T-cell (primary cell): Measurements from ENCODE around the gene SKIC3. TPM values are rescaled to one million over a fixed set of nuclear protein-coding genes. Genes with fewer than 3 reads are reported as not detected.

Experiments
- ATAC-seq, 4 experiments: fragments of 200-7000 bp in 3 of 4; fragments of 150-1000 bp in 1 of 4; cut with Tn5 transposase; replicated peaks in 1 of 4; 1 replicate in 3 of 4; 2 replicates in 1 of 4; pipeline ENCODE4 v1.10.0; 2021; ENCODE audit warnings: moderate library complexity in 3 of 4, mild to moderate bottlenecking in 2 of 4, moderate number of reproducible peaks in 1 of 4
- CTCF ChIA-PET, 2 donors: fragments of 300-600 bp; sonication (Branson Sonifier 250); formaldehyde crosslinking; loops; one replicate each; lab custom pipeline; 2022; ENCODE audit warnings: antibody characterized with exemption in 2 of 2; lab: Charles Lee
- POLR2A ChIA-PET, 2 donors: fragments of 300-600 bp; sonication (Branson Sonifier 250); formaldehyde crosslinking; loops; one replicate each; lab custom pipeline; 2022; ENCODE audit warnings: antibody characterized with exemption in 2 of 2; lab: Charles Lee
- DNase-seq, 35 experiments: peaks; one replicate each; pipeline versions ENCODE4 v3.0.0 to v3.0.0-alpha.2; 2013 to 2023
- H3K27ac ChIP-seq: one replicate; pipeline ENCODE4 v1.5.1; 2013; ENCODE audit warnings: low read length
- H3K27me3 ChIP-seq, 2 experiments: replicated peaks in 1 of 2; 1 replicate in 1 of 2; 2 replicates in 1 of 2; pipeline versions ENCODE4 v1.6.1 to v1.7.0; 2013; ENCODE audit warnings: low read length in 1 of 2, mixed read lengths in 1 of 2; ENCODE audit not compliant: control insufficient read depth in 2 of 2, insufficient read depth in 2 of 2; ENCODE audit errors: extremely low read depth in 1 of 2
- H3K36me3 ChIP-seq, 2 donors: 1 replicate in 1 of 2; 2 replicates in 1 of 2; pipeline versions ENCODE4 v1.6.1 to v1.7.0; 2013; ENCODE audit warnings: low read length in 1 of 2; ENCODE audit not compliant: control insufficient read depth in 2 of 2, insufficient read depth in 1 of 2; ENCODE audit errors: extremely low read depth in 1 of 2
- H3K4me1 ChIP-seq, 2 experiments: 1 replicate in 1 of 2; 2 replicates in 1 of 2; pipeline versions ENCODE4 v1.6.1 to v1.7.0; 2013; ENCODE audit warnings: low read length in 2 of 2, mixed read lengths in 1 of 2; ENCODE audit not compliant: insufficient read depth in 2 of 2, control insufficient read depth in 1 of 2; ENCODE audit errors: extremely low read depth in 1 of 2
- H3K4me3 ChIP-seq, 2 donors: 1 replicate in 1 of 2; 2 replicates in 1 of 2; pipeline versions ENCODE4 v1.5.1 to v1.7.0; 2013; ENCODE audit warnings: mild to moderate bottlenecking in 2 of 2, low read length in 1 of 2, moderate library complexity in 1 of 2; ENCODE audit not compliant: control insufficient read depth in 1 of 2; ENCODE audit errors: extremely low read depth in 1 of 2
- H3K9me3 ChIP-seq: 2 replicates; pipeline ENCODE4 v1.7.0; 2013
- H3K27ac Mint-ChIP-seq, 2 donors: one replicate each; pipeline ENCODE4 v1.8.0; 2020 to 2021; ENCODE audit warnings: mild to moderate bottlenecking in 2 of 2, mixed read lengths in 2 of 2
- H3K27me3 Mint-ChIP-seq, 2 donors: one replicate each; pipeline ENCODE4 v1.8.0; 2021 to 2022; ENCODE audit warnings: mixed read lengths in 2 of 2
- H3K36me3 Mint-ChIP-seq: one replicate; pipeline ENCODE4 v1.8.0; 2021; ENCODE audit warnings: mixed read lengths
- H3K4me1 Mint-ChIP-seq, 3 donors: one replicate each; pipeline ENCODE4 v1.8.0; 2020 to 2022; ENCODE audit warnings: mixed read lengths in 3 of 3, mild to moderate bottlenecking in 1 of 3
- H3K4me3 Mint-ChIP-seq, 3 donors: one replicate each; pipeline ENCODE4 v1.8.0; 2020 to 2022; ENCODE audit warnings: mild to moderate bottlenecking in 3 of 3, mixed read lengths in 3 of 3, moderate library complexity in 3 of 3
- H3K9me3 Mint-ChIP-seq, 3 donors: one replicate each; pipeline ENCODE4 v1.8.0; 2020 to 2022; ENCODE audit warnings: mixed read lengths in 3 of 3
- WGBS: methylation state at CpG from one replicate; pipeline ENCODE4 v1.1.5; 2013; ENCODE audit warnings: missing lambda C conversion rate; ENCODE audit not compliant: insufficient coverage; 5-methylcytosine and 5-hydroxymethylcytosine counted together
- total RNA-seq, 35 experiments: library from RNA in 6 of 35; stranded (reverse) in 6 of 35; fragments of 120-200 nt in 1 of 35; gene quantifications; one replicate each; pipeline versions ENCODE4 v1.2.1 to v1.2.4 and lab custom pipeline; 2013 to 2026

The SKIC3 gene
- 10 to 100 TPM; 62.7 to 85.6 (median 76.3) TPM for total RNA-seq
- total RNA-seq (2013) = 79.6 TPM
- total RNA-seq (lab: John Stamatoyannopoulos, UW) = 81.9 to 234 (median 164) reads per million in 29 experiments

DNA sequence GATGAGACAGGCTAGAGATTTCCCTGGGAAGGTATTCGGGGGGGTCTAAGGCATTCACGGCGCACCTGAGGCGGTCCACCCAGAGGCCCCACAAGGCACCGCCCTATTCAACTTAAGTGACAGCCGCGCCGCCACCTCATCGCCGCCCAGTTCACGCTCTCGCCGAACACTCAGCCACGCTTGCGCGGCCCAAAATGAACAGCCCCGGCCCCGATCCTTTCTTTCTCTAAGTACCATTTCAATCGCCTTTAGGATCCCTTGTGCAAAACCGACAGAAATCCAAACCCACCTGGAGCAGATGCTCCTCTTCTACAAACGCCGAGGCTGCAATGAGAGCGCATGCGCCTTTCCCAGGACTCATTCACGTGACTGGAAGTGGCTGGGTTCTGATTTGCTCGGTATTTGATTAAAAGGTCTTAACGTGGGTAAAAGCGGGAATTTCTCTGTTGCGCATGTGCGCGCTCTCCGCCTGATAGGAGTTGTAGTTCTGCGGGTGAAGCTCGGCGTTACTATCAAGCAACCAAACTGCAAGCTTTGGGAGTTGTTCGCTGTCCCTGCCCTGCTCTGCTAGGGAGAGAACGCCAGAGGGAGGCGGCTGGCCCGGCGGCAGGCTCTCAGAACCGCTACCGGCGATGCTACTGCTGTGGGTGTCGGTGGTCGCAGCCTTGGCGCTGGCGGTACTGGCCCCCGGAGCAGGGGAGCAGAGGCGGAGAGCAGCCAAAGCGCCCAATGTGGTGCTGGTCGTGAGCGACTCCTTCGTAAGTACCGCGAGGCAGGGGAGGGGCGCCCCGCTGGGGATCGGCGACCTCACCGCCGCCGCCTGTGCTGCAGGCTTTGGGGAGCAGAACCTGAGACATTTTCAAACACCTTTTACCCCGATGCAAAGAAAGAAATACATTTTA, at the start of gene SKIC3, which contains the start of gene ARSK:
SKIC3 (minus strand) TSS at position 331 of the 902 bp plus-strand sequence. CDS start 7,827 bp downstream, outside the sequence.
ARSK (plus strand) TSS at position 455 of the 902 bp plus-strand sequence; CDS start at position 633, 178 bp downstream.
- H3K36me3 Mint-ChIP-seq = peaks cover 23% of the 10 kb centered on the region
- H3K27ac Mint-ChIP-seq = peak within 1 kb of the TSS; percentile 94 to 96
- WGBS = under 1% methylated on average over 55 of the region's 63 CpGs

DNA sequence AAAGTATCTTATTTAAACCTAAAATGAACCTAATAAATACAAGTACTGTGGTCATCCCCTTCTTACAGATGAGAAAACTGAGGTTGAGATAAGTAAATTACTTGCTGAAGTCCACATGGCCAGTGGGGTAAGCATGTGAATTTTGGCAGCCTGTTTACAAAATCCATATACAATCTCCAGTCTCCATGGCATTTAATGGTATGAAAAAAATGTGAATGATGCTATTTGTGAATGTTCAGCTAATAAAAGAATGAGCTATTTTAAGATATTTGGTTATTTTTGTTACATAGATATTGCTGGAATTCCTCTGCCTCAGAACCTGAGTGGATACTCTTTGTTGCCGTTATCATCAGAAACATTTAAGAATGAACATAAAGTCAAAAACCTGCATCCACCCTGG, 45.8 kb upstream of the SKIC3 start:
- no CpG with 5 or more reads among the region's 1 CpG for WGBS
- peaks cover 27% of the 10 kb centered on the region for H3K36me3 Mint-ChIP-seq
- ATAC-seq = no peak

More for the DNA sequence above, at the start of gene SKIC3, which contains the start of gene ARSK:
- Histone ChIP-seq H3K27ac (peak within 1 kb of the TSS; percentile 78), H3K4me3 (peak within 1 kb of the TSS; percentile 90 to 97), H3K4me1 (peaks cover 10 to 24% of the 10 kb centered on the region in 2 experiments), H3K9me3 (no peaks in the 10 kb centered on the region), H3K36me3 (peaks cover 0 to 4% of the 10 kb centered on the region in 2 donors), H3K27me3 (no peaks in the 10 kb centered on the region)
- CTCF ChIA-PET = interaction anchor here in 1 of 2 donors (1.0 to 1.5 kb wide), 3 partner anchors 77 to 109 kb away, joined by 4 to 7 read pairs (median 4); partner anchors contain the start of gene RFESD
- Mint-ChIP-seq H3K4me1 (peaks cover 48 to 62% (median 53%) of the 10 kb centered on the region in 3 donors), H3K9me3 (no peaks in the 10 kb centered on the region), H3K4me3 (peak within 1 kb of the TSS; percentile 87 to 98 (median 89)), H3K27me3 (no peaks in the 10 kb centered on the region)
- ATAC-seq (peak; percentile 87 to 91 (median 90)), DNase-seq (peak; percentile 84 to 98 (median 90))
- POLR2A ChIA-PET = interaction anchor here in 1 of 2 donors (0.6 to 1.2 kb wide), 2 partner anchors 92 to 1623 kb away, joined by 3 to 6 read pairs; partner anchors contain the start of gene RFESD

DNA sequence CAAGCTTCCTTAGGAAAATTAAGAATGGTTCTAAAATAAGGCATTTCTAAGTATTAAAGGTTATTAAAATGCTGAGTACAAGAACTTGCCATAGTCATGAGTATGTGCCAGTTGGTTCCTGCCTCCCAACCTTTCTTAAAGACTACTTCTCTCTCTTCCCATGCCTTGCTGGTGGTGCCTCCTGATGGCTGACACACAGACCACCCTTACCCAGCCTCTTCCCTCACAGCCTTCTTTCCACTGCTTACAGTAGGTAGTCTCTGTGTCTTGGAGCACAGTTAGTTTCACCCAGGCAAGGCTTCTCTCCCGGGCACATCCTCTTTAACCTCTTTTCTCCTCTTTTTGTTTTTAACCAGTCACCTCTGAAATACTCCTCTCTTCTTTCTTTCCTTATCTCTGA, 44.5 kb upstream of the SKIC3 start:
- no peak overlapping the region for H3K4me3 Mint-ChIP-seq
- no peaks in the 10 kb centered on the region for H3K9me3 Mint-ChIP-seq
- Histone ChIP-seq H3K4me1 (no peaks in the 10 kb centered on the region), H3K27me3 (no peaks in the 10 kb centered on the region), H3K4me3 (no peak overlapping the region), H3K27ac (no peak overlapping the region), H3K36me3 (peaks cover 4 to 15% of the 10 kb centered on the region in 2 donors), H3K9me3 (no peaks in the 10 kb centered on the region)
- H3K36me3 Mint-ChIP-seq = peaks cover 28% of the 10 kb centered on the region
- DNase-seq (no peak), ATAC-seq (no peak)
- no peaks in the 10 kb centered on the region for H3K4me1 Mint-ChIP-seq
- no peak overlapping the region for H3K27ac Mint-ChIP-seq
- WGBS = no CpG with 5 or more reads among the region's 1 CpG
- ChIA-PET POLR2A (no interaction called here), CTCF (interaction anchor here in 1 of 2 donors (0.7 kb wide), 1 partner anchor 387 kb away, joined by 3 read pairs; no protein-coding TSS in a partner anchor)
- H3K27me3 Mint-ChIP-seq = no peaks in the 10 kb centered on the region

More for the DNA sequence above, 45.8 kb upstream of the SKIC3 start:
- Mint-ChIP-seq H3K4me3 (no peak overlapping the region), H3K27ac (no peak overlapping the region), H3K4me1 (no peaks in the 10 kb centered on the region), H3K27me3 (no peaks in the 10 kb centered on the region), H3K9me3 (no peaks in the 10 kb centered on the region)
- no peak overlapping the region for H3K4me3 ChIP-seq
- H3K27me3 ChIP-seq = no peaks in the 10 kb centered on the region
- ChIA-PET CTCF (interaction anchor here in 1 of 2 donors (1.1 kb wide), 1 partner anchor 31 kb away, joined by 3 read pairs; no protein-coding TSS in a partner anchor), POLR2A (no interaction called here)
- no peak for DNase-seq
- no peaks in the 10 kb centered on the region for H3K9me3 ChIP-seq
- H3K4me1 ChIP-seq = no peaks in the 10 kb centered on the region
- H3K27ac ChIP-seq = no peak overlapping the region
- H3K36me3 ChIP-seq = peaks cover 4 to 15% of the 10 kb centered on the region in 2 donors

DNA sequence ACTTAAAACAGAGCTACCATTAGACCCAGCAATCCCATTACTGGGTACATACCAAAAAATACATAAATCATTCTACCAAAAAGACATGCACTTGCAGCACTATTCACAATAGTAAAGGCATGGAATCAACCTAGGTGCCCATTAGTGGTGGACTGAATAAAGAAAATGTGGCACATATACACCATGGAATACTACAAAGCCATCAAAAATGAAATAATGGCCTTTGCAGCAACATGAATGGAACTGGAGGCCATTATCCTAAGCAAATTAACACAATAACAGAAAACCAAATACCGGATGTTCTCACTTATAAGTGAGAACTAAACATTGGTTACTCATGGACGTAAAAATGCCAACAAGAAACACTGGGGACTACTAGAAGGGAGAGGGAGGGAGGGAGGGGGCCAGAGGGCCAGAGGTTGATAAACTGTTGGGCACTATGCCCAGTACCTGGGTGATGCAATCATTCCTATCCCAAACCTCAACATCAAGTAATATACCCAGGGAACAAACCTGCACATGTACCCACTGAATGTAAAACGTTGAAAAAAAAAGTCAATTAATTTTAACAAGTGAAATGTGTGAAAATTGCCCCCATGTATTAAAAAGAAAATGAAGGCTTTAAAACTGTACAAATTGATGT, 40.6 kb upstream of the SKIC3 start:
- peaks cover 0 to 4% of the 10 kb centered on the region in 2 donors for H3K36me3 ChIP-seq
- peaks cover 0 to 12% of the 10 kb centered on the region in 2 experiments for H3K4me1 ChIP-seq
- H3K27me3 Mint-ChIP-seq = no peaks in the 10 kb centered on the region
- peaks cover 24% of the 10 kb centered on the region for H3K36me3 Mint-ChIP-seq
- H3K27ac Mint-ChIP-seq = no peak overlapping the region
- H3K4me1 Mint-ChIP-seq = peaks cover 9 to 16% (median 15%) of the 10 kb centered on the region in 3 donors
- ATAC-seq = no peak
- H3K4me3 Mint-ChIP-seq = no peak overlapping the region
- H3K4me3 ChIP-seq = no peak overlapping the region
- no peaks in the 10 kb centered on the region for H3K9me3 ChIP-seq
- CTCF ChIA-PET = no interaction called here
- no CpG with 5 or more reads among the region's 3 CpGs for WGBS
- no peak for DNase-seq
- POLR2A ChIA-PET = interaction anchor here in 1 of 2 donors (0.6 kb wide), 1 partner anchor 13 kb away, joined by 3 read pairs; no protein-coding TSS in a partner anchor
- H3K9me3 Mint-ChIP-seq = no peaks in the 10 kb centered on the region
- no peaks in the 10 kb centered on the region for H3K27me3 ChIP-seq
- no peak overlapping the region for H3K27ac ChIP-seq

DNA sequence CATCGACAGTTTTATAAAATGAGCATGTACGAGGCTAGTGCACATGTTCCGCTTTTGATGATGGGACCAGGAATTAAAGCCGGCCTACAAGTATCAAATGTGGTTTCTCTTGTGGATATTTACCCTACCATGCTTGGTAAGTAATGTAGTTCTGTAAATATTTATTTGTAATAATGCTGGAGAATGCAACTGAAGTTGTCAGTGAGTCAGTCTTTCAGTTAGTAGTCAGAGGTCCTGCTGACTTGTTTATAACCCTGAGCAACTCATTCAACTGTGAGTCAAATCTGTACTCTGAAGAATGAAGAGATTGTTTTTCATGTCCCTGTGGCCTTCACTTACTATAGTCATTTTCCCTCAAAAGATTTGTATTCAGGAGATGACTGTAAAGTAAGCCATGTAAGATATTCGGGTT, 36.7 kb upstream of the SKIC3 start:
- peaks cover 17 to 22% (median 21%) of the 10 kb centered on the region in 3 donors for H3K4me1 Mint-ChIP-seq
- CTCF ChIA-PET = interaction anchor here in 1 of 2 donors (0.6 to 0.7 kb wide), 2 partner anchors 187 to 823 kb away, joined by 3 read pairs; no protein-coding TSS in a partner anchor
- Histone ChIP-seq H3K4me1 (peaks cover 0 to 12% of the 10 kb centered on the region in 2 experiments), H3K27me3 (no peaks in the 10 kb centered on the region), H3K9me3 (no peaks in the 10 kb centered on the region), H3K27ac (no peak overlapping the region), H3K36me3 (no peaks in the 10 kb centered on the region), H3K4me3 (no peak overlapping the region)
- no peaks in the 10 kb centered on the region for H3K27me3 Mint-ChIP-seq
- H3K9me3 Mint-ChIP-seq = no peaks in the 10 kb centered on the region
- DNase-seq = no peak
- H3K36me3 Mint-ChIP-seq = peaks cover 22% of the 10 kb centered on the region
- ATAC-seq = no peak
- POLR2A ChIA-PET = no interaction called here
- peak overlapping the region in 1 of 2 donors; percentile 42 for H3K27ac Mint-ChIP-seq
- H3K4me3 Mint-ChIP-seq = no peak overlapping the region
- WGBS = no CpG with 5 or more reads among the region's 5 CpGs
